GM12873 (cell line): ENCODE measurements around the gene SORCS3.

ENCODE experiments used
- TF ChIP-seq, protein P1 (sequence below): IDR thresholded peaks from 2 replicates; pipeline ENCODE4 v1.5.1; 2012; ENCODE audit warnings: low read depth, mild to moderate bottlenecking, moderate library complexity, low read length, control low read depth; ENCODE audit not compliant: insufficient read depth; ENCODE audit errors: missing control alignments

The SORCS3 gene

DNA sequence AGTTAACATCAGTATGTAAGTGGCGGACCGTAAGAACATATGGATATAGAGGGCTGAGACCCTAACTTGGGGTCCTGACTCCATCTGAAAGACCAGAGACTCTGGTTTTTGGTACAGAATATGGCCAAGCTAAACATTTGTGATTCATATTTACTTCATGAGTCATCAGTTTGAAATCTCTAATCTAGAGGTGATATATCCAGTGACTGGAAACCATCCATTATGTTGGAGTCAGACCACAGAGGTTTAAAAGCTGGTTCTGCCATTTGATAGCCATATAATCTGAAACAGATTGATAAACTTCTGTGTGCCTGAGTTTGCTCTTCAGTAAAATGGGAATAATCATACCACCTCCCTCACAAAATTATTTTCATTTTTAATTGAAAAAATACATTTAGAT, 505.3 kb downstream of the SORCS3 start:
- TF ChIP-seq, protein P1, sequence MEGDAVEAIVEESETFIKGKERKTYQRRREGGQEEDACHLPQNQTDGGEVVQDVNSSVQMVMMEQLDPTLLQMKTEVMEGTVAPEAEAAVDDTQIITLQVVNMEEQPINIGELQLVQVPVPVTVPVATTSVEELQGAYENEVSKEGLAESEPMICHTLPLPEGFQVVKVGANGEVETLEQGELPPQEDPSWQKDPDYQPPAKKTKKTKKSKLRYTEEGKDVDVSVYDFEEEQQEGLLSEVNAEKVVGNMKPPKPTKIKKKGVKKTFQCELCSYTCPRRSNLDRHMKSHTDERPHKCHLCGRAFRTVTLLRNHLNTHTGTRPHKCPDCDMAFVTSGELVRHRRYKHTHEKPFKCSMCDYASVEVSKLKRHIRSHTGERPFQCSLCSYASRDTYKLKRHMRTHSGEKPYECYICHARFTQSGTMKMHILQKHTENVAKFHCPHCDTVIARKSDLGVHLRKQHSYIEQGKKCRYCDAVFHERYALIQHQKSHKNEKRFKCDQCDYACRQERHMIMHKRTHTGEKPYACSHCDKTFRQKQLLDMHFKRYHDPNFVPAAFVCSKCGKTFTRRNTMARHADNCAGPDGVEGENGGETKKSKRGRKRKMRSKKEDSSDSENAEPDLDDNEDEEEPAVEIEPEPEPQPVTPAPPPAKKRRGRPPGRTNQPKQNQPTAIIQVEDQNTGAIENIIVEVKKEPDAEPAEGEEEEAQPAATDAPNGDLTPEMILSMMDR = no peak

DNA sequence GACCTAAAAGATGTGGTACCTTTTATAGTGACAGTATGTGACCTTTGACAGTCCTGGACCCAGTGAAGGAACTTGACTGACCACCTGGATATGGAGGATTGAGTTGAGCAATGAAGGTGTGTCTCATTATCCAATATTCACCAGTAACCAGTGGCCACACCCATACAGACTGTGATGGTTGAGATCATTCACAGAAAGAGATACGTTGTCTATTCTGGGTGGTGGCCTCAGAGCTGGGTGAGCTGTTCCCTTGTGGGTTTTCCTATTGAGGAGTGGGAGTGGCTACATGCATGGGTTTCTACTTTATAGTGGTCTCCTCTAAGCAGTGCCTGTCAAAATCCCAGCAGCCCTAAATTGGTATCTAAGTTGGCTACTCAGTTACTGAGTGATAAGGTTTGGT, 507.4 kb downstream of the SORCS3 start:
- TF ChIP-seq, protein P1 = no peak

DNA sequence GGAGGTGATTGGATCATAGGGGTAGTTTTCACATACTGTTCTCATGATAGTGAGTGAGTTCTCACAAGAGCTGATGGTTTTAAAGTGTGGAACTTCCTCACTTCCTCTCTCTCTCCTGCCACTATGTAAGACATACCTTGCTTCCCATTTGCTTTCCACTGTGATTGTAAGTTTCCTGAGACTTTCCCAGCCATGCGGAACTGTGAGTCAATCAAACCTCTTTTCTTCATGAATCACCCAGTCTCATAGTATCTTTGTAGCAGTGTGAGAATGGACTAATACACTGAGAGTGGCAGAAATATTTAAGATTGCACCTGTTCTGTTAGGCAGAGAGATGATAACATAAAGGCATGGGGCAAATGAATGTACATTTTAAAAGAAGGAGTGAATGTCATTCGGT, 507.8 kb downstream of the SORCS3 start:
- TF ChIP-seq, protein P1 = no peak

DNA sequence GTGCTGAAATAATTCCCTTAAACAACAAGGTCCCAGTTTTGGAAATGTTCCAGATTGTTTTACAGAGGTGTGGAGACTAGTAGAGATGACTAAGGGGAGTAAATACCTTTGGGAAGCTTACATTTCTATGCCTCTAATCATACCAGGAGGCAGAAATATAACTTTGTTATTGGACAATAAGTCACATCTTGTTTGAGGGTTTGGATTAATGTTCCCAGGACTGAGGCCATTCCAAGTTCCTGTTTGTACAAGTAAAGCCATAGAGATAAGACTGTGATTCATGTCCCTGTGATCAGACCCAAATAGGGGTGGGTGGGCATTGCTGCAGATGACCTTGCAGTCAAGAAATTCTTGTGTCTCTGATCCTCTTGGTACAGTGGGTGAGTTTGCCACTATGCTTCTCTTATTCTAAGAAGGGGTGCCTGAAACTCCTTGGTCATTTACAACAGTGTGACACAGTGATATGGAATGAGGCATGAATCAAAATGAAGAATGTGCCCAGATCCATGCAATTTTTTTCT, 508.3 kb downstream of the SORCS3 start:
- TF ChIP-seq, protein P1 = no peak

DNA sequence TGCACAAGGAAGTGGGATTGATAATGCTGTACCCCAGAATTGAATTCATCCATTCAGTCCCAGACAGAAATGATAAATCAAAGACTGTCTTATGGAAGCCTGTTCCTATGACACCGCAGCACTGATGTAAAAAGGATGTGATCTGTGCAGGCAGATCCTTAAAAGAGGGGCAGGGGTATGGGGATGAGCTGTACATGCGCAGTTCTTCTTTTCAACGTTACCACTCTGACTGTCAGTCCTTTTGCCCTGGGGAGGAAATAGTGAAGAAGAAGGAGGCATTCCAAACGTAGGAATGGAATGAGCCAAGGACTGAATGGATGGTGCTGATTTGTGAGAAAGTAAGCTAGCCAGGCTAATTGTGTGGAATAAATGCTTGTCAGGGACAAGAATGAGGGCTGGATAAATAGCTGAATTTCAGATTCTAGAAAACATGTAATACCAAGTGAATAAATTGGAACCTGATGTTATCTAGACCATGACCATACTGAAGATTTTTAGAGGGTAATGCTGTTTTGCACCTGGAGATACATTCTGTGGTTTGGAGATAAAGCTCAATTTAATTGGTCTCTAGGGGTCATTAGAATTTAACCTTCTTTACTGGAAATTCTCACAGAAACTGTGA, 509.3 kb downstream of the SORCS3 start:
- TF ChIP-seq, protein P1 = no peak

DNA sequence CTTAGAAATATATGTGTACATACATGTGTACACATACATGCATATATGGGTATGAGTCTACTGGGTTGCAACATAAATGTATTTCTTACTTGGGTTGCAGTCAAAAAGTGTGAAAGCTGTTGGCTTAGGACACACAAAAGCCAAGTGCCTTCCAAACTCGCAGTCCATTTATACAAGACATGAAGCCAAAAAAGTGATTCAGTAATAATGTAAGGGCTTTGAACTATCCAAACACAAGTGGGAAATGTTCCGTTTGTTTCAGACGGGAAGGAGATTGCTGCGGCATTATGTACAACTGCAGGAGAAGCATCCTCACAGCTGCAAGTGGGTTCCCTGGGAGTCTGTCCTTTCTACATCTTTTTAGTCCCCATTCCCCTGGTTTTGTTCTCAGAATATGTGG, 513.6 kb downstream of the SORCS3 start:
- TF ChIP-seq, protein P1 = no peak

DNA sequence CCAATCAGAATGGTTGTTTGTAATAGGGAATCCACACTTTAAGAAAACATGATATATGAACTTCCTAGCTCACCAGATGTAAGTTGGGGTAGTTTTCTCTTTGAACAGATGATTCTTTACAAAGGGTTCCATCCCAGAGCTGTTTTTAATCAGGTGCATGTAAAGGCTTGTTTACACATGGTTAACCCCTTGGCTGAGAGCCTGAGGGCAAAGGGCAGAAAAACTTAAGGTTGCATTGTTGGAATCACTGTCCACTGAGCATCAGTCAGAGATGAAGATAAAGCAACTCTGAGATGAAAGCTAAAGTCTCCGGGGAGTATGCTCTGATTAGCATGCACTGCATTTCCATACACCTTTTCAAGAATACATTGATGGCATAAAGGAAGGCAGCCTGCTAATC, 518.2 kb downstream of the SORCS3 start:
- TF ChIP-seq, protein P1 = no peak
